HG03342 (cell line): ENCODE data around the gene RNF26.

Experiments used
- ATAC-seq: cut with Tn5 transposase; IDR thresholded peaks from one replicate; pipeline ENCODE4 v1.9.1; 2021; ENCODE audit warnings: mild to moderate bottlenecking, moderate library complexity; ENCODE audit not compliant: unreplicated experiment

Gene RNF26

GRCh38 chr11:119347940-119348605 is 13.7 kb downstream of the RNF26 start:
- no peak for ATAC-seq

- no peak for ATAC-seq
Observed at GRCh38 chr11:119350302-119350701, 16.0 kb downstream of the RNF26 start.

- ATAC-seq: no peak
Observed at GRCh38 chr11:119351232-119351631, 16.9 kb downstream of the RNF26 start.

- no peak for ATAC-seq
Observed at GRCh38 chr11:119352857-119353260, 18.5 kb downstream of the RNF26 start.

GRCh38 chr11:119355091-119355843 is 20.9 kb downstream of the RNF26 start:
- no peak for ATAC-seq

- ATAC-seq: peak; percentile 71
Observed at GRCh38 chr11:119356349-119357031, 22.2 kb downstream of the RNF26 start.

GRCh38 chr11:119357074-119357473 is 22.7 kb downstream of the RNF26 start:
- no peak for ATAC-seq

- no peak for ATAC-seq
Observed at GRCh38 chr11:119359365-119360214, 25.3 kb downstream of the RNF26 start.

- ATAC-seq: no peak
Observed at GRCh38 chr11:119361056-119361787, 26.9 kb downstream of the RNF26 start.

GRCh38 chr11:119361941-119362725 is 27.8 kb downstream of the RNF26 start:
- ATAC-seq: no peak

- ATAC-seq: no peak
Observed at GRCh38 chr11:119362741-119363080, 28.4 kb downstream of the RNF26 start.

- no peak for ATAC-seq
Observed at GRCh38 chr11:119363081-119363850, 28.9 kb downstream of the RNF26 start.

GRCh38 chr11:119363851-119364590 is 29.7 kb downstream of the RNF26 start:
- peak; percentile 44 for ATAC-seq

GRCh38 chr11:119365071-119365591 is 30.8 kb downstream of the RNF26 start:
- no peak for ATAC-seq

- ATAC-seq: no peak
Observed at GRCh38 chr11:119366690-119367620, 32.6 kb downstream of the RNF26 start.

GRCh38 chr11:119367661-119368120 is 33.4 kb downstream of the RNF26 start:
- ATAC-seq: no peak
